Uterus (tissue), 4 donors: ENCODE results near the gene ZNF587. TPM values are rescaled to one million over a fixed set of nuclear protein-coding genes. Genes with fewer than 3 reads are reported as not detected.

Experiments
- DNase-seq, 2 donors: peaks; one replicate each; pipeline ENCODE4 v3.0.0-alpha.2; 2019 to 2020
- H3K27ac ChIP-seq, 2 donors: fragments of 200-600 bp; sonication (generic); 1 replicate in 1 of 2; 2 replicates in 1 of 2; pipeline ENCODE4 v1.5.1; 2016 to 2018
- H3K27me3 ChIP-seq, 2 donors: fragments of 200-600 bp; sonication (generic); one replicate each; pipeline ENCODE4 v1.5.1; 2018 to 2019; ENCODE audit warnings: control low read depth in 1 of 2
- H3K36me3 ChIP-seq, 2 donors: fragments of 200-600 bp; sonication (generic); one replicate each; pipeline ENCODE4 v1.5.1; 2019; ENCODE audit warnings: control low read depth in 1 of 2
- H3K4me1 ChIP-seq, 2 donors: fragments of 200-600 bp; sonication (generic); one replicate each; pipeline ENCODE4 v1.5.1; 2018 to 2019; ENCODE audit warnings: control low read depth in 1 of 2
- H3K4me3 ChIP-seq, 2 donors: fragments of 200-600 bp; sonication (generic); 1 replicate in 1 of 2; 2 replicates in 1 of 2; pipeline ENCODE4 v1.5.1; 2018 to 2019; ENCODE audit warnings: mild to moderate bottlenecking in 1 of 2
- H3K9me3 ChIP-seq, 2 donors: fragments of 200-600 bp; sonication (generic); one replicate each; pipeline ENCODE4 v1.5.1; 2019; ENCODE audit warnings: control low read depth in 1 of 2
- CTCF ChIP-seq, 4 experiments: fragments of 200-600 bp in 2 of 4; fragments of 450-650 bp in 2 of 4; sonication (generic) in 2 of 4; IDR thresholded peaks; one replicate each; pipeline ENCODE4 v1.5.1; 2016 to 2019; ENCODE audit warnings: antibody characterized with exemption in 4 of 4, mild to moderate bottlenecking in 2 of 4, moderate library complexity in 1 of 4
- POLR2A ChIP-seq, 2 donors: fragments of 450-650 bp; IDR thresholded peaks; one replicate each; pipeline ENCODE4 v1.6.1; 2016; ENCODE audit warnings: antibody characterized with exemption in 2 of 2, mild to moderate bottlenecking in 1 of 2, moderate library complexity in 1 of 2
- intact Hi-C: fragments of 100-400 bp; cut with DNase I; formaldehyde crosslinking; loops from one replicate; pipeline ENCODE4 v1.15.1; 2023; ENCODE audit warnings: low total_unique reads
- total RNA-seq, 4 donors: library from RNA; depleted of rRNA in 3 of 4; stranded (reverse); fragments of >200 nt in 3 of 4; gene quantifications; one replicate each; pipeline versions ENCODE4 v1.1.0 to v1.2.4, GENCODE V29; 2014 to 2023
- donor health status: DM: yes; HTN: yes; CAD: no.

The ZNF587 gene
- total RNA-seq, 4 donors from 2014 or later = 21.3 to 80.0 (median 39.6) TPM

GRCh38 chr19:57907394-57907793 is 57.7 kb downstream of the ZNF587 start:
- H3K9me3 ChIP-seq = peaks cover 0 to 75% of the 10 kb centered on the region in 2 donors
- H3K27me3 ChIP-seq = no peaks in the 10 kb centered on the region
- TF ChIP-seq CTCF (IDR thresholded peaks at IDR 0.05) (no peak), POLR2A (IDR thresholded peaks at IDR 0.05) (no peak)
- no peak overlapping the region for H3K4me3 ChIP-seq
- DNase-seq = no peak
- H3K27ac ChIP-seq = no peak overlapping the region
- intact Hi-C loops = no loop called here
- H3K36me3 ChIP-seq = no peaks in the 10 kb centered on the region
- H3K4me1 ChIP-seq = no peaks in the 10 kb centered on the region

- Histone ChIP-seq H3K36me3 (no peaks in the 10 kb centered on the region), H3K4me1 (no peaks in the 10 kb centered on the region), H3K27ac (no peak overlapping the region), H3K9me3 (peaks cover 0 to 49% of the 10 kb centered on the region in 2 donors), H3K27me3 (no peaks in the 10 kb centered on the region), H3K4me3 (no peak overlapping the region)
- no peak for DNase-seq
- intact Hi-C loops = no loop called here
- TF ChIP-seq CTCF (IDR thresholded peaks at IDR 0.05) (no peak), POLR2A (IDR thresholded peaks at IDR 0.05) (no peak)
Observed at GRCh38 chr19:57914531-57914930, 64.9 kb downstream of the ZNF587 start.

Other genes starting within 250 kb of the ZNF587 start
- 10 to 100 TPM in 1 of 4 donors, 1 to 10 TPM in 2, under 1 TPM in 1; 0.29 to 33.0 (median 4.7) TPM for gene ZNF530, start 250.0 kb upstream of the ZNF587 start, total RNA-seq
- 10 to 100 TPM in 3 of 4 donors, 1 to 10 TPM in 1; 1.5 to 60.1 (median 16.5) TPM for gene ZNF134, start 235.6 kb upstream of the ZNF587 start, total RNA-seq
- 100 to 1,000 TPM in 1 of 4 donors, 10 to 100 TPM in 2, 1 to 10 TPM in 1; 9.4 to 115 (median 20.7) TPM for gene ZNF211, start 216.7 kb upstream of the ZNF587 start, total RNA-seq
- not detected for gene ZSCAN4, start 180.9 kb upstream of the ZNF587 start, total RNA-seq
- 100 to 1,000 TPM in 1 of 4 donors, 10 to 100 TPM in 2, 1 to 10 TPM in 1; 8.7 to 123 (median 27.2) TPM for gene ZNF551, start 167.9 kb upstream of the ZNF587 start, total RNA-seq
- 10 to 100 TPM in 1 of 4 donors, 1 to 10 TPM in 2, under 1 TPM in 1; 0.88 to 27.4 (median 1.5) TPM for gene ZNF154, start 140.7 kb upstream of the ZNF587 start, total RNA-seq
- gene ZNF671, start 122.2 kb upstream of the ZNF587 start, total RNA-seq = 10 to 100 TPM in 1 of 4 donors, 1 to 10 TPM in 2, under 1 TPM in 1; 0.88 to 20.2 (median 3.4) TPM
- gene ZNF776, start 103.0 kb upstream of the ZNF587 start, total RNA-seq = 10 to 100 TPM in 3 of 4 donors, under 1 TPM in 1; 0.29 to 34.4 (median 17.9) TPM
- 10 to 100 TPM in 2 of 4 donors, 1 to 10 TPM in 2; 4.6 to 42.0 (median 16.1) TPM for gene ZNF586, start 80.2 kb upstream of the ZNF587 start, total RNA-seq
- gene ZNF552, start 34.9 kb upstream of the ZNF587 start, total RNA-seq = 10 to 100 TPM in 2 of 4 donors, 1 to 10 TPM in 1, under 1 TPM in 1; 0.77 to 15.0 (median 9.3) TPM
- gene ZNF587B, start 19.6 kb upstream of the ZNF587 start, total RNA-seq = 10 to 100 TPM in 3 of 4 donors, 1 to 10 TPM in 1; 5.9 to 30.6 (median 15.0) TPM
- gene ZNF814, start 39.2 kb downstream of the ZNF587 start, total RNA-seq = 10 to 100 TPM in 3 of 4 donors, 1 to 10 TPM in 1; 7.1 to 24.9 (median 15.4) TPM
- gene ZNF417, start 66.7 kb downstream of the ZNF587 start, total RNA-seq = 10 to 100 TPM; 15.0 to 50.1 (median 20.7) TPM
- gene ZNF418, start 85.5 kb downstream of the ZNF587 start, total RNA-seq = 10 to 100 TPM in 2 of 4 donors, 1 to 10 TPM in 1, under 1 TPM in 1; 0.29 to 15.8 (median 9.8) TPM
- gene ZNF256, start 97.8 kb downstream of the ZNF587 start, total RNA-seq = 10 to 100 TPM in 2 of 4 donors, 1 to 10 TPM in 1, under 1 TPM in 1; 0.51 to 12.0 (median 6.9) TPM
- gene C19orf18, start 124.7 kb downstream of the ZNF587 start, total RNA-seq = 1 to 10 TPM in 1 of 4 donors, not detected in 3; 2.7 TPM
- gene ZNF606, start 153.0 kb downstream of the ZNF587 start, total RNA-seq = 10 to 100 TPM in 3 of 4 donors, 1 to 10 TPM in 1; 5.6 to 61.7 (median 30.4) TPM
- gene ZSCAN1, start 184.2 kb downstream of the ZNF587 start, total RNA-seq = not detected
- 10 to 100 TPM in 3 of 4 donors, 1 to 10 TPM in 1; 6.2 to 18.6 (median 15.3) TPM for gene ZNF135, start 209.4 kb downstream of the ZNF587 start, total RNA-seq
- gene ZSCAN18, start 248.4 kb downstream of the ZNF587 start, total RNA-seq = 100 to 1,000 TPM in 3 of 4 donors, 10 to 100 TPM in 1; 51.5 to 138 (median 121) TPM